Adrenal gland (tissue), 5 donors: ENCODE data around the gene CLEC4M.

Experiments used
- POLR2A ChIP-seq, 2 donors: fragments of 450-650 bp; IDR thresholded peaks; one replicate each; pipeline ENCODE4 v1.6.1; 2017; ENCODE audit warnings: antibody characterized with exemption in 2 of 2, mild to moderate bottlenecking in 2 of 2, moderate library complexity in 1 of 2
- TF ChIP-seq, protein P1 (sequence below), 6 experiments: fragments of 450-650 bp in 4 of 6; fragments of 200-600 bp in 2 of 6; sonication (generic) in 1 of 6; IDR thresholded peaks; 1 replicate in 5 of 6; 2 replicates in 1 of 6; pipeline versions ENCODE4 v1.5.1 to v1.8.0; 2016 to 2021; ENCODE audit warnings: antibody characterized with exemption in 6 of 6, mild to moderate bottlenecking in 2 of 6, moderate library complexity in 1 of 6
- donor health status: DM: no; HTN: no; CAD: no.

DNA sequence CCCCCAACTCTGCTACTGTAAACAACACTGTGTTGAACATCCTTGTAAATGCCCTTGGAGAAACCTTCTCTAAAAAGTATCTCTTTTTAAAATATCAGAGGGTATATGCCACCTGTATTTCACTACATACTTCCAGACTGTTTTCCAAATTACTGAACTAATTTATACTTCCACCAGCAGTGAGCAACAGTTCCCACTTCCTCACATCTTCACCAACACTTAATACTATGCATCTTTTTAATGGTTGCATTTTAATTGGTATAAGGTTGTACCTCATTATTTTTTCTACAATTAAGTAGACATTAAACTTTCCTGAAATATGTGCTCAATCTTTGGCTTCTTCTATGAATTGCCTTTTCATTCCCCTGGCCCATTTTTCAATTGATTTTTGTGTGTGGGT lies 21.8 kb downstream of the CLEC4M start:
- TF ChIP-seq, protein P1, sequence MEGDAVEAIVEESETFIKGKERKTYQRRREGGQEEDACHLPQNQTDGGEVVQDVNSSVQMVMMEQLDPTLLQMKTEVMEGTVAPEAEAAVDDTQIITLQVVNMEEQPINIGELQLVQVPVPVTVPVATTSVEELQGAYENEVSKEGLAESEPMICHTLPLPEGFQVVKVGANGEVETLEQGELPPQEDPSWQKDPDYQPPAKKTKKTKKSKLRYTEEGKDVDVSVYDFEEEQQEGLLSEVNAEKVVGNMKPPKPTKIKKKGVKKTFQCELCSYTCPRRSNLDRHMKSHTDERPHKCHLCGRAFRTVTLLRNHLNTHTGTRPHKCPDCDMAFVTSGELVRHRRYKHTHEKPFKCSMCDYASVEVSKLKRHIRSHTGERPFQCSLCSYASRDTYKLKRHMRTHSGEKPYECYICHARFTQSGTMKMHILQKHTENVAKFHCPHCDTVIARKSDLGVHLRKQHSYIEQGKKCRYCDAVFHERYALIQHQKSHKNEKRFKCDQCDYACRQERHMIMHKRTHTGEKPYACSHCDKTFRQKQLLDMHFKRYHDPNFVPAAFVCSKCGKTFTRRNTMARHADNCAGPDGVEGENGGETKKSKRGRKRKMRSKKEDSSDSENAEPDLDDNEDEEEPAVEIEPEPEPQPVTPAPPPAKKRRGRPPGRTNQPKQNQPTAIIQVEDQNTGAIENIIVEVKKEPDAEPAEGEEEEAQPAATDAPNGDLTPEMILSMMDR (IDR thresholded peaks at IDR 0.05) = no peak
- no peak for TF ChIP-seq POLR2A (IDR thresholded peaks at IDR 0.05)
